Activated naive CD4-positive, alpha-beta T cell treated with anti-CD3 and anti-CD28 coated beads, Interleukin-2, amount 50 U/mL, for 24 hours (primary cell): ENCODE measurements around the gene SHISA6.

Experiments
- H3K27ac Mint-ChIP-seq: one replicate; pipeline ENCODE4 v1.8.0; 2021; ENCODE audit warnings: mild to moderate bottlenecking, mixed read lengths
- H3K27me3 Mint-ChIP-seq: one replicate; pipeline ENCODE4 v1.8.0; 2021; ENCODE audit warnings: mixed read lengths
- H3K36me3 Mint-ChIP-seq: one replicate; pipeline ENCODE4 v1.8.0; 2021; ENCODE audit warnings: mixed read lengths
- H3K4me1 Mint-ChIP-seq: one replicate; pipeline ENCODE4 v1.8.0; 2021; ENCODE audit warnings: mixed read lengths
- H3K4me3 Mint-ChIP-seq: one replicate; pipeline ENCODE4 v1.8.0; 2021; ENCODE audit warnings: mild to moderate bottlenecking, mixed read lengths
- H3K9me3 Mint-ChIP-seq: one replicate; pipeline ENCODE4 v1.8.0; 2021; ENCODE audit warnings: mixed read lengths

SHISA6 gene

GRCh38 chr17:11342138-11342537 is 101.1 kb downstream of the SHISA6 start:
- Mint-ChIP-seq H3K27me3 (peaks cover 1% of the 10 kb centered on the region), H3K36me3 (no peaks in the 10 kb centered on the region), H3K9me3 (peaks cover 9% of the 10 kb centered on the region), H3K27ac (no peak overlapping the region), H3K4me3 (no peak overlapping the region), H3K4me1 (no peaks in the 10 kb centered on the region)

GRCh38 chr17:11349106-11349505 is 108.1 kb downstream of the SHISA6 start:
- H3K4me1 Mint-ChIP-seq, result no peaks in the 10 kb centered on the region
- no peak overlapping the region for H3K27ac Mint-ChIP-seq
- peaks cover 4% of the 10 kb centered on the region for H3K27me3 Mint-ChIP-seq
- no peak overlapping the region for H3K4me3 Mint-ChIP-seq
- no peaks in the 10 kb centered on the region for H3K36me3 Mint-ChIP-seq
- peaks cover 18% of the 10 kb centered on the region for H3K9me3 Mint-ChIP-seq

GRCh38 chr17:11351479-11351878 is 110.5 kb downstream of the SHISA6 start:
- peaks cover 15% of the 10 kb centered on the region for H3K9me3 Mint-ChIP-seq
- H3K27me3 Mint-ChIP-seq, result peaks cover 4% of the 10 kb centered on the region
- H3K36me3 Mint-ChIP-seq, result no peaks in the 10 kb centered on the region
- no peak overlapping the region for H3K4me3 Mint-ChIP-seq
- H3K4me1 Mint-ChIP-seq, result no peaks in the 10 kb centered on the region
- H3K27ac Mint-ChIP-seq, result no peak overlapping the region

GRCh38 chr17:11353601-11354000 is 112.6 kb downstream of the SHISA6 start:
- Mint-ChIP-seq H3K27me3 (peaks cover 3% of the 10 kb centered on the region), H3K36me3 (no peaks in the 10 kb centered on the region), H3K4me3 (no peak overlapping the region), H3K9me3 (peaks cover 9% of the 10 kb centered on the region), H3K27ac (no peak overlapping the region), H3K4me1 (no peaks in the 10 kb centered on the region)

GRCh38 chr17:11356371-11356770 is 115.4 kb downstream of the SHISA6 start:
- H3K9me3 Mint-ChIP-seq, result peaks cover 9% of the 10 kb centered on the region
- no peak overlapping the region for H3K4me3 Mint-ChIP-seq
- H3K27ac Mint-ChIP-seq, result no peak overlapping the region
- H3K27me3 Mint-ChIP-seq, result peaks cover 3% of the 10 kb centered on the region
- H3K4me1 Mint-ChIP-seq, result no peaks in the 10 kb centered on the region
- no peaks in the 10 kb centered on the region for H3K36me3 Mint-ChIP-seq

- Mint-ChIP-seq H3K4me1 (no peaks in the 10 kb centered on the region), H3K36me3 (no peaks in the 10 kb centered on the region), H3K9me3 (peaks cover 7% of the 10 kb centered on the region), H3K4me3 (no peak overlapping the region), H3K27ac (no peak overlapping the region), H3K27me3 (no peaks in the 10 kb centered on the region)
Measured at GRCh38 chr17:11363565-11364117, 122.6 kb downstream of the SHISA6 start.

- Mint-ChIP-seq H3K36me3 (no peaks in the 10 kb centered on the region), H3K4me1 (no peaks in the 10 kb centered on the region), H3K27ac (no peak overlapping the region), H3K27me3 (no peaks in the 10 kb centered on the region), H3K4me3 (no peak overlapping the region), H3K9me3 (no peaks in the 10 kb centered on the region)
Measured at GRCh38 chr17:11366272-11366850, 125.3 kb downstream of the SHISA6 start.

GRCh38 chr17:11369575-11369974 is 128.6 kb downstream of the SHISA6 start:
- Mint-ChIP-seq H3K4me1 (no peaks in the 10 kb centered on the region), H3K9me3 (no peaks in the 10 kb centered on the region), H3K27ac (no peak overlapping the region), H3K27me3 (no peaks in the 10 kb centered on the region), H3K4me3 (no peak overlapping the region), H3K36me3 (no peaks in the 10 kb centered on the region)

GRCh38 chr17:11372692-11373091 is 131.7 kb downstream of the SHISA6 start:
- H3K27ac Mint-ChIP-seq, result no peak overlapping the region
- H3K4me1 Mint-ChIP-seq, result no peaks in the 10 kb centered on the region
- no peaks in the 10 kb centered on the region for H3K27me3 Mint-ChIP-seq
- no peak overlapping the region for H3K4me3 Mint-ChIP-seq
- H3K9me3 Mint-ChIP-seq, result no peaks in the 10 kb centered on the region
- no peaks in the 10 kb centered on the region for H3K36me3 Mint-ChIP-seq

- H3K4me1 Mint-ChIP-seq, result no peaks in the 10 kb centered on the region
- H3K27me3 Mint-ChIP-seq, result no peaks in the 10 kb centered on the region
- H3K36me3 Mint-ChIP-seq, result no peaks in the 10 kb centered on the region
- H3K4me3 Mint-ChIP-seq, result no peak overlapping the region
- H3K27ac Mint-ChIP-seq, result no peak overlapping the region
- H3K9me3 Mint-ChIP-seq, result no peaks in the 10 kb centered on the region
Measured at GRCh38 chr17:11378506-11378905, 137.5 kb downstream of the SHISA6 start.

- Mint-ChIP-seq H3K4me3 (no peak overlapping the region), H3K4me1 (no peaks in the 10 kb centered on the region), H3K27ac (no peak overlapping the region), H3K27me3 (peaks cover 4% of the 10 kb centered on the region), H3K36me3 (no peaks in the 10 kb centered on the region), H3K9me3 (no peaks in the 10 kb centered on the region)
Measured at GRCh38 chr17:11380761-11381160, 139.7 kb downstream of the SHISA6 start.

GRCh38 chr17:11383157-11383556 is 142.1 kb downstream of the SHISA6 start:
- H3K27me3 Mint-ChIP-seq, result peaks cover 4% of the 10 kb centered on the region
- H3K4me3 Mint-ChIP-seq, result no peak overlapping the region
- H3K27ac Mint-ChIP-seq, result no peak overlapping the region
- no peaks in the 10 kb centered on the region for H3K4me1 Mint-ChIP-seq
- H3K36me3 Mint-ChIP-seq, result no peaks in the 10 kb centered on the region
- no peaks in the 10 kb centered on the region for H3K9me3 Mint-ChIP-seq

- Mint-ChIP-seq H3K9me3 (no peaks in the 10 kb centered on the region), H3K4me3 (no peak overlapping the region), H3K36me3 (no peaks in the 10 kb centered on the region), H3K27me3 (peaks cover 4% of the 10 kb centered on the region), H3K4me1 (no peaks in the 10 kb centered on the region), H3K27ac (no peak overlapping the region)
Measured at GRCh38 chr17:11384131-11384530, 143.1 kb downstream of the SHISA6 start.

GRCh38 chr17:11387610-11388009 is 146.6 kb downstream of the SHISA6 start:
- Mint-ChIP-seq H3K27me3 (peaks cover 4% of the 10 kb centered on the region), H3K36me3 (no peaks in the 10 kb centered on the region), H3K9me3 (no peaks in the 10 kb centered on the region), H3K4me3 (no peak overlapping the region), H3K4me1 (no peaks in the 10 kb centered on the region), H3K27ac (no peak overlapping the region)

GRCh38 chr17:11388054-11388453 is 147.0 kb downstream of the SHISA6 start:
- H3K27me3 Mint-ChIP-seq, result peaks cover 4% of the 10 kb centered on the region
- no peak overlapping the region for H3K4me3 Mint-ChIP-seq
- H3K4me1 Mint-ChIP-seq, result no peaks in the 10 kb centered on the region
- no peaks in the 10 kb centered on the region for H3K9me3 Mint-ChIP-seq
- no peaks in the 10 kb centered on the region for H3K36me3 Mint-ChIP-seq
- H3K27ac Mint-ChIP-seq, result no peak overlapping the region

GRCh38 chr17:11389583-11389982 is 148.6 kb downstream of the SHISA6 start:
- Mint-ChIP-seq H3K27ac (no peak overlapping the region), H3K9me3 (no peaks in the 10 kb centered on the region), H3K27me3 (peaks cover 3% of the 10 kb centered on the region), H3K4me1 (no peaks in the 10 kb centered on the region), H3K4me3 (no peak overlapping the region), H3K36me3 (no peaks in the 10 kb centered on the region)

GRCh38 chr17:11391134-11391533 is 150.1 kb downstream of the SHISA6 start:
- Mint-ChIP-seq H3K27ac (no peak overlapping the region), H3K4me3 (no peak overlapping the region), H3K4me1 (no peaks in the 10 kb centered on the region), H3K36me3 (no peaks in the 10 kb centered on the region), H3K9me3 (no peaks in the 10 kb centered on the region), H3K27me3 (no peaks in the 10 kb centered on the region)
